Measurements from ENCODE around the gene LRRC31. TPM values are rescaled to one million over a fixed set of nuclear protein-coding genes. Genes with fewer than 3 reads are reported as not detected.

Gene LRRC31
- total RNA-seq, 4 donors from 2014 or later = 18.0 to 67.6 (median 44.0) TPM

DNA sequence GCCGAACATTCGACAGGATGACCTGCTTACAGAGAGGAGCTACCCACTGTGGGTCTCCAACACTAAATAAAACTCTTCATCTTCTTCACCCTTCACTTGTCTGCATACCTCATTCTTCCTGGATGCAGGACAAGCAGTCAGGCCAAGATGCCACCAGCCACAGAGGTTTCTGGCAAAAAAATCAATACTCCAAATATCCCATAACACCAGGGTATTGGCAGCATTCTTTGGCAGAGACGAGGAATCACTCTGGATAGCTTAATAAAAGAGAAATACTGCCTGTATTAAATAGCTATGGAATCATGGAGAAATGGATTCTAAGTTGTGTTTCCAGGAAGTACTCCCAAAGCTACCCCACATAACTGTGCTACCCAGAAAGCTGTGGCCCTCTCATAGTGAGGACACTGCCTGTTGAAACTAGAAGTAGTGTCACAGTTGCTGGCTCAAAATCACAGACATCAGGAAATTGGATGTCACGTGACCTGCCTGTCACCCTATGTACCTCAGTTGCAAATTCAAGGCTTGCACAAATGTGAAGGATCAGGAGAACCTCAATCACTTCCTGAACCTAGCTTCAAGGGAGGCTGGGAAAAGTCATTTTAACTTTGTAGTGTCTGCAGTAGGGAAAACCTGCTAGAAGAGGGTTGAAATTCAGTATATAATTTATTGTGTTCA is 11.0 kb upstream of the LRRC31 start:
- Histone ChIP-seq H3K27me3 (no peaks in the 10 kb centered on the region), H3K4me1 (no peaks in the 10 kb centered on the region), H3K27ac (no peak overlapping the region), H3K36me3 (no peaks in the 10 kb centered on the region), H3K9me3 (no peaks in the 10 kb centered on the region), H3K4me3 (no peak overlapping the region)
- no peak for DNase-seq
- no peak for TF ChIP-seq EP300 (IDR thresholded peaks at IDR 0.05; ENCODE audit: low read depth)
- TF ChIP-seq, protein P1, sequence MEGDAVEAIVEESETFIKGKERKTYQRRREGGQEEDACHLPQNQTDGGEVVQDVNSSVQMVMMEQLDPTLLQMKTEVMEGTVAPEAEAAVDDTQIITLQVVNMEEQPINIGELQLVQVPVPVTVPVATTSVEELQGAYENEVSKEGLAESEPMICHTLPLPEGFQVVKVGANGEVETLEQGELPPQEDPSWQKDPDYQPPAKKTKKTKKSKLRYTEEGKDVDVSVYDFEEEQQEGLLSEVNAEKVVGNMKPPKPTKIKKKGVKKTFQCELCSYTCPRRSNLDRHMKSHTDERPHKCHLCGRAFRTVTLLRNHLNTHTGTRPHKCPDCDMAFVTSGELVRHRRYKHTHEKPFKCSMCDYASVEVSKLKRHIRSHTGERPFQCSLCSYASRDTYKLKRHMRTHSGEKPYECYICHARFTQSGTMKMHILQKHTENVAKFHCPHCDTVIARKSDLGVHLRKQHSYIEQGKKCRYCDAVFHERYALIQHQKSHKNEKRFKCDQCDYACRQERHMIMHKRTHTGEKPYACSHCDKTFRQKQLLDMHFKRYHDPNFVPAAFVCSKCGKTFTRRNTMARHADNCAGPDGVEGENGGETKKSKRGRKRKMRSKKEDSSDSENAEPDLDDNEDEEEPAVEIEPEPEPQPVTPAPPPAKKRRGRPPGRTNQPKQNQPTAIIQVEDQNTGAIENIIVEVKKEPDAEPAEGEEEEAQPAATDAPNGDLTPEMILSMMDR (IDR thresholded peaks at IDR 0.05) = no peak
- TF ChIP-seq POLR2A (IDR thresholded peaks at IDR 0.05) = no peak
- no peak for TF ChIP-seq POLR2AphosphoS5 (IDR thresholded peaks at IDR 0.05)
- 40 to 84% methylated on average over 1 to 4 of the region's 4 CpGs for WGBS, 2 donors (ENCODE audit: low coverage in 1 of 2)
- intact Hi-C loops (cut with DNase I; ENCODE audit: low total_unique reads) = no loop called here
- in situ Hi-C loops (cut with MboI; ENCODE audit: low pct_ligation_motif_present in 1 of 4, low pct_unique_long_range_greater_than_20kb in 1 of 4, low sequenced_read_pairs in 3 of 4) = no loop called here

DNA sequence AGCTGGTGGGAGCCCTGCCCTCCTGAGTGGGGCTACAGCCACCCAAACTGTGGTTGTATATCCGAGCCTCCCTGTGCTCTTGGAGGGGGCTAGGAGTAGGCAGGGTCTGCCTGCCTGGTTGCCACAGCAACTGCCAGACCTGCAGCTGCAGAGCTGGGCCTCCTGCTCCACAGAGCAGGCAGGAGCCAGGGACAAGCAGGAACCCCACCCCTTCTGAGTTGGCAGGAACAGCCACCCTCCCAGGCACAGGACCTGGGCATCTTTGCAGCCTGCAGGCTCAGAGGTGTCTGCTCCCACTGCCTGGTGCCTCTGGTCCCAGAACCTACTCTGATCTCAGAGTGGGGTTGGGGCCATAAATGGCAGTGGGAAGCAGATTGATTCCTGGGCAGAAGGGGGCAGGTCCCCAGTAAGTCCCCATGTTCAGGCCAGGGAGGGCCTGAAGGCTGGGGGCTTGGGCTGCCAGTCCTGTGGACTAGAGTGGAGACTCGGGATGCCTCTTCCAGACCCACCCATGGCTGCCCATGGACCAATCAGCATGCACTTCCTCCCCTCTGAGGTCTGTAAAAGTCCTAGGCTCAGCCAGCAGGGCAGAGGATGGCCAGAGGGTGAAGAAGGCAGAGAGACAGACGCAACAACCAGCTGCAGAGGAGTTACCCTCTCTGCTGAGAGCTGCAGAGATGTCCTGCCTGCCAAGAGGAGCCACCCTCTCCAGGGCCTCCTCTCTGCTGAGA is 10.3 kb upstream of the LRRC31 start:
- no peaks in the 10 kb centered on the region for H3K9me3 ChIP-seq
- WGBS, 2 donors (ENCODE audit: low coverage in 1 of 2) = 75% methylated on average over 3 of the region's 3 CpGs; no CpG with 5 or more reads in 1 of the 2 donors
- in situ Hi-C loops (cut with MboI; ENCODE audit: low pct_ligation_motif_present in 1 of 4, low pct_unique_long_range_greater_than_20kb in 1 of 4, low sequenced_read_pairs in 3 of 4) (no loop called here), intact Hi-C loops (cut with DNase I; ENCODE audit: low total_unique reads) (no loop called here)
- TF ChIP-seq, protein P1 (IDR thresholded peaks at IDR 0.05) = no peak
- TF ChIP-seq POLR2AphosphoS5 (IDR thresholded peaks at IDR 0.05) = no peak
- no peak for TF ChIP-seq POLR2A (IDR thresholded peaks at IDR 0.05)
- TF ChIP-seq EP300 (IDR thresholded peaks at IDR 0.05; ENCODE audit: low read depth) = no peak
- no peaks in the 10 kb centered on the region for H3K36me3 ChIP-seq
- H3K4me3 ChIP-seq = no peak overlapping the region
- no peaks in the 10 kb centered on the region for H3K27me3 ChIP-seq
- no peak overlapping the region for H3K27ac ChIP-seq
- no peak for DNase-seq
- no peaks in the 10 kb centered on the region for H3K4me1 ChIP-seq

DNA sequence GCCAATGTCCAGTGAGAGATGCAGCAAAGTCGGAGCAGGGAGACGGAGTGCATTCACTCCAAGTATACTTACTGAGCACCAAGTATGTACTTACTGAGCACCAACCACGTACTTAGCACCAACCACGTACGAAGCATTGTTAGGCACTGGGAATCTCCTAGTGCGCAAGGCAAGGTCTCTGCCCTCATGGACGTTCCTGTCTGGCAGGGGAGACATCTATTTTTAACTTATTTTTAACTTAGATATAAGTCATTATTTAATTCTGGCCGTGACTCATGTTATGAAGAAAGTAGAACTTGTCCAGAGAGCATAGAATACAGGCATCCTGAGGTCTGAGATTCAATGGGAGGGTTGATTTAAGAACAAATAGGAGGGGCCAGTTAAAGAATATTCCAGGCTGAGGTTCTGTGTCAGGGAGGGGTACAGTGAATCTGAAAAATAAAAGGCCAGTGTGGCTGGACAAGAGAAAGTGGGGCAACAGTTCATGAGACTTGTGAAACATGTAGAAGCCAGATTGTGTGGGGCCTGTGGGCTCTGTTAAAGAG is 9.3 kb upstream of the LRRC31 start:
- Histone ChIP-seq H3K4me1 (no peaks in the 10 kb centered on the region), H3K27me3 (peaks cover 4% of the 10 kb centered on the region), H3K9me3 (no peaks in the 10 kb centered on the region), H3K27ac (no peak overlapping the region), H3K36me3 (no peaks in the 10 kb centered on the region), H3K4me3 (no peak overlapping the region)
- 76 to 81% methylated on average over 6 to 8 of the region's 8 CpGs for WGBS, 2 donors (ENCODE audit: low coverage in 1 of 2)
- TF ChIP-seq POLR2A (IDR thresholded peaks at IDR 0.05) (no peak), EP300 (IDR thresholded peaks at IDR 0.05; ENCODE audit: low read depth) (no peak), POLR2AphosphoS5 (IDR thresholded peaks at IDR 0.05) (no peak)
- TF ChIP-seq, protein P1 (IDR thresholded peaks at IDR 0.05) = no peak
- DNase-seq = no peak
- in situ Hi-C loops (cut with MboI; ENCODE audit: low pct_ligation_motif_present in 1 of 4, low pct_unique_long_range_greater_than_20kb in 1 of 4, low sequenced_read_pairs in 3 of 4) (no loop called here), intact Hi-C loops (cut with DNase I; ENCODE audit: low total_unique reads) (no loop called here)

DNA sequence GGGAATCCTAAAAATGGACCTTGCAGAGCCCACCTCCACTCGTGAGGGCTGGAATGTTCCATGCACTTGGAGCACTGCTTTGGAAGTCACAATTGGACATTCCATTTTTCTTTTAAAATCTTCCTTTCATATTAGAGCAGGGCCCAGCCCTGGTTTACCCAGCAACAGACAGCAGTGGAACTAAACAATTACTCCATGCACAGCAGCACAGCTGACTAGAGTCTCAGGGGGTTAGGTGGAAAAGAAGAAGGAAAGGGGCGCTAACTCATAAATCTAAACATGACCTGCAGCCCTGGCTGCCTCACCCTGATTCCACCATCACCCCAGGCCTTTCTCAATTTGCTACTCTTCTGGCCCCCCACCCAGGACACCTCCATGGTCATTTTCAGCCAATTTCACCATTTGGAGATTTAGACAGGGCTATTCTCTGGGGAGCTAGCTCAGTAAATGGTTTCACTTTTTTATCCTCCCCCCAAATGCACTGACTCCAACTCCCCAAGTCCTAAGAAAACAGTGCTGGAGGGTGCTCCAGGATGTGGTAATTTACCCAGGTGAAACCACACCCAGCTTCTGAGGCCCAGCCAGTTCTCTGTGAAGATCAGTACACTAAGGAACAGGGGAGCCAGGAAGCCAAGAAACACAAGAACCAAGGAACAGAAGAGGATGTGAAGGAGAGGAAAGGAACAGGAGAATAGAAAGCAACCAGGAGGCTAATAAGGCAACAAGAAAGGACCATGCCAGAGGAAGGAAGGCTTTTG is 1.6 kb upstream of the LRRC31 start:
- Histone ChIP-seq H3K27ac (peak overlapping the region; percentile 70 to 86 (median 81)), H3K4me1 (peaks cover 0 to 32% (median 18%) of the 10 kb centered on the region in 4 donors), H3K36me3 (no peaks in the 10 kb centered on the region), H3K9me3 (no peaks in the 10 kb centered on the region), H3K4me3 (no peak overlapping the region), H3K27me3 (peaks cover 4% of the 10 kb centered on the region)
- DNase-seq = peak; percentile 71
- TF ChIP-seq, protein P1 (IDR thresholded peaks at IDR 0.05) = no peak
- TF ChIP-seq POLR2A (IDR thresholded peaks at IDR 0.05) = no peak
- peak in 1 of 3 donors; percentile 43 for TF ChIP-seq POLR2AphosphoS5 (IDR thresholded peaks at IDR 0.05)
- TF ChIP-seq EP300 (IDR thresholded peaks at IDR 0.05; ENCODE audit: low read depth) = no peak
- intact Hi-C loops (cut with DNase I; ENCODE audit: low total_unique reads) = no loop called here
- WGBS, 2 donors (ENCODE audit: low coverage in 1 of 2) = 43 to 67% methylated on average over 1 to 2 of the region's 2 CpGs
- in situ Hi-C loops (cut with MboI; ENCODE audit: low pct_ligation_motif_present in 1 of 4, low pct_unique_long_range_greater_than_20kb in 1 of 4, low sequenced_read_pairs in 3 of 4) = loop anchor here in 1 of 4 donors (25.0 kb wide), 1 partner anchor 91 kb away; the partner anchor contains the start of gene SEC62
